Measurements from ENCODE around the gene PSMD9.

DNA sequence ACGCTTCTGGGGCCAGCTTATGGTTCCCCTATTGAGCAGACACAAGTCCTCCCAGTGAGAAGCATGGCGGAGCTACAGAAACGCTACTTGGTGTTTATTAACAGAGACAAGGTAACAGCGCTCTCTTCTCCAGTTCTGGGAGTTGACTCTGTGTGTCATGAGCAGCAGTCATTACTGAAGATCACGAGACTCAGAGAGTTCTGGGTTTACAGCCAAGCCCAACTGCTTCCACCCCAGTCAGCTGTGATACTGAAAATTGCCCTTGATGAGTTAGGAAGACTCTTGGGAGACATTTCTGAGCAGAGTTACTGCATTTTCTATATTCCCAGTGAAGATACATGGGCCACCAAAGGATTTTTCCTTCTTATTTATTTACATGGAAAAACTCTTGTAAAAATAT lies 78.4 kb downstream of the PSMD9 start:
- TF ChIP-seq, protein P1, sequence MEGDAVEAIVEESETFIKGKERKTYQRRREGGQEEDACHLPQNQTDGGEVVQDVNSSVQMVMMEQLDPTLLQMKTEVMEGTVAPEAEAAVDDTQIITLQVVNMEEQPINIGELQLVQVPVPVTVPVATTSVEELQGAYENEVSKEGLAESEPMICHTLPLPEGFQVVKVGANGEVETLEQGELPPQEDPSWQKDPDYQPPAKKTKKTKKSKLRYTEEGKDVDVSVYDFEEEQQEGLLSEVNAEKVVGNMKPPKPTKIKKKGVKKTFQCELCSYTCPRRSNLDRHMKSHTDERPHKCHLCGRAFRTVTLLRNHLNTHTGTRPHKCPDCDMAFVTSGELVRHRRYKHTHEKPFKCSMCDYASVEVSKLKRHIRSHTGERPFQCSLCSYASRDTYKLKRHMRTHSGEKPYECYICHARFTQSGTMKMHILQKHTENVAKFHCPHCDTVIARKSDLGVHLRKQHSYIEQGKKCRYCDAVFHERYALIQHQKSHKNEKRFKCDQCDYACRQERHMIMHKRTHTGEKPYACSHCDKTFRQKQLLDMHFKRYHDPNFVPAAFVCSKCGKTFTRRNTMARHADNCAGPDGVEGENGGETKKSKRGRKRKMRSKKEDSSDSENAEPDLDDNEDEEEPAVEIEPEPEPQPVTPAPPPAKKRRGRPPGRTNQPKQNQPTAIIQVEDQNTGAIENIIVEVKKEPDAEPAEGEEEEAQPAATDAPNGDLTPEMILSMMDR (IDR thresholded peaks at IDR 0.05): no peak
- TF ChIP-seq POLR2A (IDR thresholded peaks at IDR 0.05): no peak
